Activated CD4-positive, CD25-positive, alpha-beta regulatory T cell treated with anti-CD3 and anti-CD28 coated beads, Interleukin-2, amount 50 U/mL, for 72 hours (primary cell): Measurements from ENCODE around the gene C1orf122.
A peak's percentile ranks its signal among the peaks of the same experiment; 100 is the strongest.
"Not testable (repeated sequence)": the region's sequence is repeated elsewhere in the genome, so short reads cannot be mapped to it uniquely, and the experiment has no call there.

ENCODE experiments used
- DNase-seq: peaks from one replicate; pipeline ENCODE4 v3.0.0; 2021

C1orf122 gene

DNA sequence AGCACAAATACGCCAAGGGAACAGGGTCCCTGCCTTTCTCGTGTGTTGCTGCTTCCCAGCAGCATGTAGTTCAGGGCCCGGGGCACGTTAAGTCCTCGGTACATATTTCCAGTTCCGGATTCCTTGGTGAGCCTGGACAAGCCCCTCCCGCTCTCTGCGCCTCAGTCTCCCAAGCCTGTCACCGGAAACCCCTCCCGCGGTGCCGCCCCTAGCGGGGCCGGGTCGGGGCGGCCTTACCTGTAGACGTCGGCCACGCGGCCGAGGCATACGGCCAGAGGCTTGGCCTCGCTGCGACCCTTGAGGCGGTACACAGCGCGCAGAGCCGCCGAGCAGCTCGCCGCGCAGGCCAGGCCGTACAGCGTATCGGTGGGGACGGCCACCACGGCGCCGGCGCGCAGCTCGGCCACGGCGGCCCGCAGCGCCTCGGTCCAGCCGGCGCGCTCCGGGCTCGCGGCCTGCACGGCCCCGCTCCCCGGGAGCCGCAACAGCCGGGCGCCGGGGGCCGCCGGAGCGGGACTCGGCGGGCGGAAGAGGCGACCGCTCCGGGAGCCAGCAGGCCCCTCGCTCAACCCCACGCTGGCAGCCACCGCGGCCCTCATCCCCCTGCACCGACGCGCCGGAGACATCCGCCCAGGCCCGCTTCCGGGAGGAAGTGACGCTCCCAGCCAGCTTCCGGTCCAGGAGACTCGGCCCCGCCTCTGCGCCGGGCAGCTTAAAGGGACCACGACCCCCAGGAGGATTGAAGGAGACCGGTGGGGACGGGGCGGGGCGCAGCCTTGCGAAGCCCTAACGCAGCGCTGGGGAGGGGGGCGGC lies at the start of gene C1orf122, which contains the start of gene YRDC:
C1orf122 (plus strand) TSS at position 236 of the 814 bp plus-strand sequence. CDS start 615 bp downstream, outside the sequence.
YRDC (minus strand) TSS at position 654 of the 814 bp plus-strand sequence; CDS start at position 626, 28 bp downstream.
- peak; percentile 92 for DNase-seq

DNA sequence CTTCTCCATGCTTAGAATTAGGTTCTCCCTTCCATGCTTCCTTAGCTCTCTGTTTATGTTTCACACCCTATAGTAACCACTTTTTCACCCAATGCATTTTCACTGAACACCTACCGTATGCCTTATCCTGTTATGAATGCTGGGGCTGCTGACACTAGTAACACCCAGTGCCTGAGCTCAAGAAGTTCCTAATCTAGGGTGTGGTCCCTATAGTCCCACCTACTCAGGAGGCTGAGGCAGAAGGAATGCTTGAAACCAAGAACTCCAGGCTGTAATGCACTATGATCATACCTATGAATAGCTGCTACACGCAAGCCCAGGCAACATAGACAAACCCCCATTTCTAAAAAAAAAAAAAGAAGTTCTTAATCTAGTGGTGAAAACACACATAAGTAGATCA lies 48.1 kb upstream of the C1orf122 start:
- no peak for DNase-seq

DNA sequence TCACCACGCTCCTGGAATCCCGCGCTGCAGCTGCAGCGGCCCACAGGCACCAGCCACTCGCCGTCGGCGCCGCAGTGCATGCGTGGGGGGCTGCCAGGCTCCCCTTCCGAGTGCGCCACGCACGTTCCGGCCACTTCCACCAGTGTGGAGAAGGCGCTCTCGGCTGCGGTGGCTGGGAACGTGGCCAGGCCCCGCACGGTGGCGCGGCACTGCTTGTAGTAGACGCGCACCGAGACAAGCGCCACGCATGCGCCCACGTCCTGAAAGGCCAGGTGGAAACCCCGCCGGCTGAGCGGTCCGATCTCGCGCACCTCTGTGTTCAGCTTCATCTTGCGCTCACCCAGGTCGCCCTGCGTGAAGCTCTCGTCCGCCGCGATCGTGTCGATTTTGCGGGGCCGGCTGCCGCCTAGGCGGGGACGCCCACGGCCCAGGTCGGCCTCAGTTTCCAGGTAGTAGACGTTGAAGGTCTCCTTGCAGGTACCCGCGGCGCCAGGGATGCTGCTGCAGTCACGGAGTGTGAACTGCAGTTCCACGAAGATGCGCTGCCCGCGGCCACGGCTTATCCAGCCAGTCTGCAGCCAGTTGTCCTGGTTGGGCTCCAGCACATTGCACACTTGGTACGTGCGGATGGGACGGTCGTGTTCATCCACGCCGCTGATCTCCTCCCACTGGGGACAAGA lies 46.0 kb upstream of the C1orf122 start:
- no peak for DNase-seq

DNA sequence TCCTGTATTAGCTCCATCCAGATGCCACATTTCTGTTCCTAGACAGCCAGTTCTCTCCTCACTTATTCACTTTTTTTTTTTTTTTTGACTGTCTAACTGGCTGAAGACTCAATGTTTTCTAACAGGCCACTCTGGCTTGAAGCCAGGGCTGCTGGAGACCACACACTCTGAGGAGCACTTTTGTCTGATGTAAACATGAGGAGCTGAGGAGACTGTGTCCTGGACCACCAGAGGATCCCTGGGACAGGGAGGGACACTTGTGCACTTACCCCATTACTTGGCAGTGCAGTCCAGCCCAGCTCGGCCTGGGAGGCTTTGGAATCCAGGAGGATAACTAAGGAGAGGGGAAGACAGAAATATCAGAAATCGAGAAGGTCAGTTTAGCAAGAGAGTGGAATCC lies 45.1 kb upstream of the C1orf122 start:
- DNase-seq: no peak

DNA sequence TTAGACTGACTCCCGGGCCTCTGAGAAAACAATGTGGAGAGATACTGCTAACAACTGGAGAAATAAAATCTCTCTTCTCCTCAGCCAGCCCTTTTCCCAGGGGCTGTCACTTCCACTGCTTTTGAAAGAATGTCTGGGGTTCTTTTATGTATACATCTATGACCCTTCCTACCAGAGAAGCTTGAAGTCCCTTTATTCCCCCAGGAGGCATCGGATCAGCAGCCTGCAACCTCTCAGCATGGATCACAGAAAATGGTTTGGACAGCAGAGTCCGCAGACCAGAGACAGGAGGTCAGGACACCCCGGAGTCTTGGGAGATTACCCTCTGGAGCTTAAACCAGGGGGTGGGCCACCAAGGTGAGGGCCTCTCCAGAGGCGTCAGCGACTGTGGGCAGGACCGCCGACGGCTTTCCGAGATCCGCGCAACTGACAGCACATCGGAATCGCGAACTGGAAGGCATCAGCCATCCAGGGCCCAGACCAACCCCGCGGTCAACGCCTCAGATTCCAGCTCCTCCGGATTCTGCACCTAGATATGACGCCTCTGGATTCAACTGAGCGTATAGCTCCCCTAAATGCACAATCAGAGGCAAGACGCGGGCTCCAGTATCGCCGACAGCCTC lies 43.7 kb upstream of the C1orf122 start:
- no peak for DNase-seq

DNA sequence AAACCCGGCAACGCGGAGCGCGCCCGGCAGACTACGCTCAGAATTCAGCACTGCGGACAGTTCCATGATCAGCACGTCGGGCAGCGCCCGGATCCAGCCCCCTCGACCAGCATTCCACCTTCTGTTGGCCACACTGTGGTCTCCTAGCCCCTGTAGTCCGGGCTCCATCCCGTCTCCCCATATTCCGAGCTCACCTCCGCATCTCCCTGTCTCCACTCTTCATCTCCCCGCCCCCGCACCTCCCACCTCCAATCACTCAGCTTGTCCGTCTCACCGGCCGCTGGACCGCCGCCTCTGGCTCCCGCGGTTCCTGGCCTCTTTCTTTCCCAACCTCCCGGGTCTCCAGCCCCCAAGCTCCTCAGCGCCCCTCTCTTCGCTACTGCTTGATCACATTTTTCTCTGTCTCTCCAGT lies 43.2 kb upstream of the C1orf122 start:
- DNase-seq: no peak

DNA sequence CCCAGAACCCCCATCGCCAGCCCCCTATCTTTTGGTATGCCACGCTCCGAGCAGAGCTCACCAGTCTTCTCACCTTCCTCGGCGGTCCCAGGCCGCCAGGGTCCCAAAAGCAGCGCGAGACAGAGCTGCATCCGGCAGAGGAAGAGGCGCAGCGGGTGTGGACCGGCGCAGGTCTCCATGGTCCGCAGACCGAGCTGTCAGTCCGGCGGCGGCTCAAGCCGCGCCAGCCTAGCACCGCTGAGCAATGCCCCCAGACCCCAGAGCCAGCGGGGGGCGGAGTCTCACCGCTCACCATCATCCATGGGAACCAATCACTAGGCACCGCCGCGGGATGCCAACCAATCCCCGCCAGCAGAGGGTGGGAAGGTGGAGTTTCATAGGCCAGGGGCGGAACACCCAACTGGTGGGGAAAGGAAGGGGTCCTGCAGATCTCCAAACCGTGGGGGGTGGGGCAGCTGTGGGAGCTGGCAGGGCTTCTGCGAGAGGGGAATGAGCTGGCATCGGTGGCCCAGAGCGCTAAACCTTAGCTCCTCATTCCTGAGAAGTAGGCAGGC lies 42.6 kb upstream of the C1orf122 start, which contains the start of gene EPHA10:
EPHA10 (minus strand) TSS at position 233 of the 554 bp plus-strand sequence; CDS start at position 179, 54 bp downstream.
- no peak for DNase-seq

DNA sequence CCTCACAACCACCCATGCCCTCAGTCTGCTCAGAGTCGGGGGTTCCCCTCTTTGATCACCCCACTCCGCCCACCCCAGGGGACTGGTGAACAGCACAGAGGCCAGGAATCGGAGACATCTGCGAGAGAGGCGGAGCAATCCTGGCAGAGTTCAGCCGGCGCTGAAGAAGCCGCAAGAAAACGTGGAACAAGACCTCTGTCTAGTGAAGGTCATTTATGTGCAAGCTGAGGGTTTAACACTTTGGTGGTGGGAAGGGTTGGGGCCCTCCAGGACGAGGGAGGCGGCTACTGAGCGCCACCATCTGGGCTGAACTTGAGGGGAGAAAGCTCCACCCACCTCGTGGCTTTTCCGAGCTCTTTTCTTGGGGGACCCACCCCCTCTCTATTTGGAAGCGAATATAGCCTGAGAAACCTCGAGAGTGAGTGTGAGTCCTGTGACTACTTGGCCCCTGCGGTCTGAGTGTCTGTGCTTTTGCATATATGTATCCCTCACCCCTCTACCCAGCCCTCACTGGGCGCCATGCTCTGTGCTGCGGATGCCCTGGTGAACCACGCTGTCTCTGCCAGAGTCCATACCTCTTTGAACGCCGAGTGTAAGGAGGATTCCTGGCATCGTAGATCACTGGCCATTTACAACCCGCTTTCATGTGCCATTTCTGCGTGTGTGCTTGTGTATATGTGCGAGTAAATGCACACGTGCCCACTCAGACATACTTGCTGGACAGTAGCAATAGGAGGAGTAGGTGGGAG lies 41.5 kb upstream of the C1orf122 start:
- DNase-seq: no peak

DNA sequence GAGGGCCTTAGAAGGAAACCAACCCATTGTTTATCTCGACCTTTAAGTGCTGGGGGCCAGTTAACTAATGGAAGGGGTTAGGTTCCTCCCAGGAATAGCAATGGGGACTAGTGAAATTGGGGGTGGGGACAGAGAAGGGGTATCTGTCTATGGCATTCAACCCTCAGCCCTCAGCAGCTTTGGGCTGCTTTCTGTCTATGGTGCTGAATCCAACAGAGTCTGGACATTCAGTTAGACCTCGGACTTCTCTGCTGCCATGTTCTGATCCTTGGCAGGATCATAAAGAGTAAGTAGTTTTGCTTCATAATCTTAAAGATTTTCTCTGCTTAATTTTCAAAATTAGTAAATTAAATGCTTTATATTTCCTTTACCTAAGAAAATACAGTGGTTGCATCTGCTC lies 40.1 kb upstream of the C1orf122 start:
- no peak for DNase-seq

DNA sequence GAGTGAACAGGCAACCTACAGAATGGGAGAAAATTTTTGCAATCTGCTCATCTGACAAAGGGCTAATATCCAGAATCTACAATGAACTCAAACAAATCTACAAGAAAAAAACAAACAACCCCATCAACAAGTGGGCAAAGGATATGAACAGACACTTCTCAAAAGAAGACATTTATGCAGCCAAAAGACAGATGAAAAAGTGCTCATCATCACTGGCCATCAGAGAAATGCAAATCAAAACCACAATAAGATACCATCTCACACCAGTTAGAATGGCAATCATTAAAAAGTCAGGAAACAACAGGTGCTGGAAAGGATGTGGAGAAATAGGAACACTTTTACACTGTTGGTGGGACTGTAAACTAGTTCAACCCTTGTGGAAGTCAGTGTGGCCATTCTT lies 36.1 kb upstream of the C1orf122 start:
- not testable (repeated sequence) for DNase-seq

DNA sequence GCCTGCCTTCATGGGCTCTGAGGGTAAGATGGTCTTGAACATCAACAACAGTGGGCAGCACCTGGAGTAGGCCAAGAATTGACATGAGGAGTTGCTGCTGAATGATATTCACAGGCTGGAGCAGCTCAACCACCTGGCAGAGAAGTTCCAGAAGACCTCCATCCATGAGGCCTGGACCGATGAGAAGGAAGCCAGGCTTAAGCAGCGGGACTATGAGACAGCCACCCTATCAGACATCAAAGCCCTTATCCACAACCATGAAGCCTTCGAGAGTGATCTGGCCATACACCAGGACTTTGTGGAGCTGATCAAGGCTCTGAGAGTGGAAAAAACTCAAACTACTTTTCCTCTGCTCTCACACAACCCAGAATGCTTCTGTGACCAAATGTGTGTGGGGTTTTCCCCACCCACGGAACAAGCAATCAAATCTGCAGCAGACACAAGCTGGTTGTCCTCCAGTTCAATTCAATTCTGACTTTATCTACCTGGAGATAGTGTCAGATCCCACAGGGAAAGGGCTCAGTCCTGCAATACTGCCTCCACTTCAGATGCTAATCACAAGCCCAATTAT lies 30.6 kb upstream of the C1orf122 start:
- no peak for DNase-seq

DNA sequence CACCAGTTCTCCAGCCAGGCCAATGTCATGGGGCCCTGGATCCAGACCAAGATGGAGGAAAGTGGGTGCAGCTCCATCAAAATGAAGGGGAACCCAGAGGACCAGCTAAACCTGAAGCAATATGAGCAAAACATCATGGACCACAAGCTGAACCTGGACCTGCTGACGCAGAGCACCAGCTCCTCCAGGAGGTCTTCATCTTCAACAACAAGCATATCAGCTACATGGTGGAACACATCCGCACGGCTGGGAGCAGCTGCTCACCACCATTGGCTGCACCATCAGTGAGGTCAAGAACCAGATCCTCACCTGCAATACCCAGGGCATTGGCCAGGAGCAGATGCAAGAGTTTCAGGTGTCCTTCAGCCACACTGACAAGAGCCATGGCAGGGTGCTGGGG lies 28.9 kb upstream of the C1orf122 start:
- no peak for DNase-seq

DNA sequence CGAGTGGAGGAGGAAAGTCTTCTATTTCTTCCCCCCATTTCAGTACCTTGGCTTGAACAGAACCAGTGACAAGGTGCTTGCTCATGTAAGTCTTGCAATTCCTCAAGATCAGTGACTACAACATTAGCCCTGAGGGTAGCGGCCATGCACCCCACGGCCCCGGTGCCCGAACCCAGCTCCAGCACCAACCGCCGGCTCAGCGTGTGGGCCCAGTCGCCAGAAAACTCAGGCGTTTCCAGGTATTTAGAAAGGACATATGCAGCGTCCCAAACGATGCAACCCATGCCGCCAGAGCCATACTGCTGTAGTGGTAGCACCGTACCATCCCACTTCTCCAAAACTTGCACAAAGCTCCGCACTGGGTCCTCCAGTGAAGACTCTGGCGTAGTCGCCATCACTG lies 25.1 kb upstream of the C1orf122 start:
- DNase-seq: no peak

DNA sequence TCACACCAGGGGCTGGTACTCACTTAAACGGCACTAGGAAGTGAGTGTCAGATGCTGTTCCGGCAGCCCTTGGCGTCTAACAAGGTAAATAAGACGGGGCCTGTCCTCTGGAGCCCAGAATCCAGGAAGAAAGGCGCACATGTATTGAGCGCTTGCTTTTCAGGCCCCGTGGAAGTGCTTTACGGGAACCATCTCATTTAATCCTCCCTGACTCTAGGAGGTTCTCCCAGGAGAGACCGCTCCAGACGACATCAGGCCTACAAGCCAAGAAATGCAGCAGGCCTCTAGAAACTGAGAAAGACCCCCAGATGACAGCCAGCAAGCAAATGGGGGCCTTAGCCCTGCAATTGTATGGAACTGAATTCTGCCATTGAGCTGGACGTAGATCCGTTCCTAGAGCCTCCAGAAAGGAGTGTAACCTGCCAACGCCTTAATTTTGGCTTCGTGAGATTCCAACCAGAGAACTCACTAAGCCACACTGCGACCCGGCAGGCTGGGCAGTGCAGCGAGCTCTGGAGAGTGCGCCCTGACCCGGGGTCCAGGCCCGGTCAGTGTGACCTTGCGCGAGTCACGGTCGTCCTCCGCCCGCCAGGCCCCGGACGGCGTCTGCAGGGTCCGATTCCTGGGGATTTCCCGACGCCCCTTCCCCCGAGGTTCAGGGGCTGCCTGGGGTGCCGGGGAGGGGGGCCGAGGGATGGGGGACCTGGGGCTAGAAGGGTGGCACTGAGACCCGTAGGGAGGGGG lies 14.5 kb upstream of the C1orf122 start:
- no peak for DNase-seq

DNA sequence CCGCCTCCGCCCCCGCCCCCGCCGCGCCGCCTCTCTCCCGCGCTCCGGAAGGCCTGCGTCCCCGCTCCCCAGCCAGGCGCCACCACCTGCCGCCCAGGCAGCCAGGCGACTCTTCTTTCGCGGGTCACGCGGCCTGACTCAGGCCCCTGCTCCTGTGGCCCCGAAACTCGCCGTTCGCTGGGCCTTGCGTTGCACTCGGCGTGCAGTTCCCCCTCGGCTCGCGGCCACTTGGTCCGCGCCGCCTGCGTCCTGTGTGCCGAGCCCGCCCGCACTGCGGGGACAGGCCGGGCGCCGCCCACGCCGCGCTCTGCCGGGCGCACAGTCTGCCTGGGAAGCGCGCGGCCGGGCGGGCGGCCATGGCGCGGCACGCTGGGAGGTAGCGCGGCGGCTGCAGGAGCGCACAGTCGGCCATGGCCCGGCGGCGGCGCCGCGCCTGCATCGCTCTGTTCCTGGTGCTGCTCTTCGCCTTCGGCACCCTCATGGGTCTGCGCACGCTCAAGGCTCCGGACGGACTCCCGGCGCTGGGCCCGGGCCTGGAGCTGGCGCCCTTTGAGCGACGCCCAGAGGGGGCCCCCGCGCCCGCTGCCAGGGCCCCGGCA lies 13.7 kb upstream of the C1orf122 start, which contains the start of gene MANEAL:
MANEAL (plus strand) TSS at position 75 of the 599 bp plus-strand sequence; CDS start at position 411, 336 bp downstream.
- peak; percentile 65 for DNase-seq

DNA sequence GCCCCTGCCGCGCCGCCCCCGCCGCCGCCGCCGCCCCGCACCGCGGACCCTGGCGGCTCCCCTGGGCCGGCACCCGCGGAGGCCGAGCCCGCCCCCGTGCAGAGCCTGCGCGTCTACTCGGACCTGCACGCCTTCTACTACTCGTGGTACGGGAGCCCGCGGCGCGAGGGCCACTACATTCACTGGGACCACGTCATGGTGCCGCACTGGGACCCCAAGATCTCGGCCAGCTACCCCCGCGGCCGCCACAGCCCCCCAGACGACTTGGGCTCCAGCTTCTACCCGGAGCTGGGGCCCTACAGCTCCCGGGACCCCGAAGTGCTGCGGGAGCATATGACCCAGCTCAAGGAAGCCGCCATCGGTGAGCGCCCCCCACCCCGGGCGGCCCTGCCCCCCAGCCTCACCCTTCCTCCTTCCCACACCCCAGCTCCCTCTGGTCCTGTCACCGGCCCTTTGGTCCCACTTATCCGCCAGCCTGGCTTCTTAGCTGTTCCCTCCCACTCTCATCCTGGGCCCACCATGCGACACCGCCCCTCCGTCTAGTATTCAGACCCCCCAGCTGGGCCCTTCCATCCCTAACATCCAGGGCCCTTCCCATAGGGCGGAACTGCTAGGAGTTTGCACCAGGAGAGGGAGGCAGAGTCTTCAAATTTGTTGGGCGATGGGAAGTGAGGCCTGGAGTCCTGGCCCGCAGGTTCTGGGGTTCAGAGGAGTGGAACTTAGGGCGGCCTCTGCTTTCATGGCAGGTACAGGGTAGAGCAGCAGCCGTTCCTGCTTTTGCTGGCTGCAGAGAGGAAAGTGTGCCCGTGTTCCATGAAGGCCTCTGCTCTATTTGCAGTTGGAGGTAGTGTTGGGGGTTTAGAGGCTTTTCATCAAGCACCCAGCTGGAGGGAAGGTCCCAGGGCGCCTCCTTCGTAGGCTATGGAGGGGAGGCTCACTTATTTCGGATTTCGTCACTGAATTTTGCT lies 12.9 kb upstream of the C1orf122 start:
- DNase-seq: no peak

DNA sequence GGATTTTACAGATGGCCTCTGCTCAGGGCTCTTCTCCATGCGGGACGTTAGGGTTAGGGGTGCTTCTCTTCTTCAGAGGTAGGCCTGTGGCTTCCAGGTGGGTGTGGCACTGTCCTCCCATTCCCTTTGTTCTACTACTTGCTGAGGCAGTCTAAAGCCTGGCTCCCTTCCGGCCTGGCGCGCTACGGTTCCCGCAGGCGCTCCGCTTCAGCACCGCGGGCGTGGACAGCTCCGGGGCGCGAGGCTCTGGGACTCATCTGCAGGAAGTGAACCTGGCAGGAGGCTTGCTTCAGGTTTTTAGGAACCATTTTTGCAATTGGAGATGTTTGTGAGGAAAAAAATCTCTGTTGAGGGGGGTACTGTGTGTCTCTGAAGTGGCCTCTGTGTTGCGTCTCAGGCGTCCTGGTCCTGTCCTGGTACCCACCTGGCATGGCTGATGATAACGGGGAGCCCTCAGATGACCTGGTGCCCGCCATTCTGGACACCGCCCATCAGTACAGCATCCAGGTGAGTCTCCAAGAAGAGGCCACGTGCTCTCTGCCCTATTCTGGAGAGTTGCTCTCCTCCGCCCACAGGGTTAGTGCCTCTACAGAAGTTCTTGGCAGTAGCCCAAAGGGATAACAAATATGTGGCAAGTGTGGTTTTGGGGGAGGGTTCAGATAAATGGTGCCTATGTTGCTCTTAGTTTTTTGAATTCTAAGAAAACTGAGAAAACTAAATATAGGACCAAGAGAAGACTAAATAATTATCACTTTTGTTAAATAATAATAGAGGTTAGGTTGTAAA lies 12.1 kb upstream of the C1orf122 start:
- no peak for DNase-seq

DNA sequence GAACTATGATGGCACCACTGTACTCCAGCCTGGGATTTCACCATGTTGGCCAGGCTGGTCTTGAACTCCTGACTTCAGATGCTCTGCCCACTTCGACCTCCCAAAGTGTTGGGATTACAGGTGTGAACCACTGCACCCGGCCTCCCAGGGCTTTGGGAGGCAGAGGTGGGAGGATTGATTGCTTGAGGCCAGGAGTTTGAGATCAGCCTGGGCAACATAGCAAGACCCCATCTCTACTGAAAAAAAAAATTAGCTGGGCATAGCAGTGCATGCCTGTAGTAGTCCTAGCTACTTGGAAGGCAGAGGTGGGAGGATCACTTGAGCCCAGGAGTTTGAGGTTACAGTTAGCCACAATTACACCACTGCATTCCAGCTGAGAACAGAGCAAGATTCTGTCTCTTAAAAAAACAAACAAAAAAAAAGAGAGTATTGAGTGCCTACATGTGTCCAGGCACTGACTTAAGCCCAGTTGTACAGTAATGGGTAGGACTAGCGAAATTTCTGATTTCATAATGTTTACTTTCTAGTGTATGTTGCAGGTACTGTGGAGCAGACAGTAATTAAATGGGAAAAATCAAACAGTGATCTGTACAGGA lies 9.7 kb upstream of the C1orf122 start:
- DNase-seq: no peak
